ENCODE results near the gene CDH13.

DNA sequence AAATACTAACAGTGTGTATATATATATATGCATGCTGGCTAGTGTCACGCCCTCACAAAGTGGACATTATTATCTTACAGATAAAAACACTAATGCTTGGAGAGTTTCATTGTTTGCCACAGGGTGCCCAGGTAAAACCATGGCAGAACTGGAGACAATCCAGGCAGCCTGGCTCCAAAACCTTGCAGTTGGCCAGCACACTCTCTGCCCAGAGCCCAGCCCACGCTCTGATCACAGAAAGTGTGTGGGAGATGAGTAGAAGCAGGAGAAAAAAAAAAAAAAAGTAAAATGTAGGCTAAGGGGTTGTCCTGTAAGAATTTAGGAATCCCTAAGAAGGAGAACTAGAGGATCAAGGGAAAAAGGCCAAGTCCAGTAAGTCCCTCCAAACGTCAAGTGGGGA is 538.0 kb downstream of the CDH13 start:
- TF ChIP-seq POLR2AphosphoS5 (IDR thresholded peaks at IDR 0.05): no peak
- TF ChIP-seq CTCF (IDR thresholded peaks at IDR 0.05): no peak
- TF ChIP-seq POLR2A (IDR thresholded peaks at IDR 0.05; ENCODE audit: low read depth): no peak
- no peak for TF ChIP-seq EP300 (IDR thresholded peaks at IDR 0.05)

All from esophagus muscularis mucosa (tissue), 4 donors.